HepG2 (cell line): ENCODE measurements around the gene UGT1A7. TPM values are rescaled to one million over a fixed set of nuclear protein-coding genes. Genes with fewer than 3 reads are reported as not detected.

Experiments used
- ATAC-seq: fragments of 200-7000 bp; cut with Tn5 transposase; 3 replicates; pipeline ENCODE4 v1.9.1; 2020; ENCODE audit warnings: mild to moderate bottlenecking, moderate library complexity
- BruUV-seq: library from RNA; stranded (reverse); fragments of 400-500 nt; replicated peaks from 2 replicates; lab custom pipeline; 2021; lab: Mats Ljungman, UMichigan
- CTCF ChIA-PET: fragments of 300-600 bp; formaldehyde crosslinking; extraction: SDS; loops from one replicate; lab custom pipeline; 2021; ENCODE audit warnings: low total read pairs, inconsistent platforms, low intra/inter-chr PET ratio; lab: Yijun Ruan, JAX
- POLR2A ChIA-PET: fragments of 350-600 bp; sonication (Branson Sonifier 250); formaldehyde crosslinking; loops from one replicate; lab custom pipeline; 2020; ENCODE audit warnings: antibody characterized with exemption, inconsistent platforms; lab: Yijun Ruan, JAX
- DNase-seq: peaks from one replicate; pipeline ENCODE4 v3.0.0-alpha.2; 2015; ENCODE audit warnings: low spot score
- FAIRE-seq: peaks from 3 replicates; lab custom pipeline; 2011; peaks lifted over from hg19 to GRCh38; lab: Jason Lieb, UNC
- H2AFZ ChIP-seq: one replicate; pipeline ENCODE4 v1.6.1; 2011; ENCODE audit warnings: low read length, inconsistent platforms
- H3K27ac ChIP-seq: fragments of 300-600 bp; 3 replicates; pipeline ENCODE4 v1.8.0; 2011; ENCODE audit warnings: mixed run types, mild to moderate bottlenecking, mixed read lengths, low read length, inconsistent platforms; ENCODE audit not compliant: insufficient read depth; ENCODE audit errors: extremely low read length
- H3K27me3 ChIP-seq, 2 experiments: fragments of 200-600 bp in 1 of 2; 2 replicates in 1 of 2; 3 replicates in 1 of 2; pipeline versions ENCODE4 v1.6.0 to v1.8.0; 2011; ENCODE audit warnings: low read length in 2 of 2, mild to moderate bottlenecking in 2 of 2, moderate library complexity in 2 of 2, inconsistent platforms in 1 of 2; ENCODE audit not compliant: insufficient read depth in 2 of 2, control insufficient read depth in 1 of 2
- H3K36me3 ChIP-seq, 2 experiments: fragments of 200-600 bp in 1 of 2; replicated peaks in 1 of 2; 2 replicates in 1 of 2; 3 replicates in 1 of 2; pipeline versions ENCODE4 v1.5.1 to v1.8.0; 2011; ENCODE audit warnings: low read length in 2 of 2, inconsistent platforms in 1 of 2; ENCODE audit not compliant: insufficient read depth in 2 of 2, control insufficient read depth in 1 of 2
- H3K4me1 ChIP-seq: 2 replicates; pipeline ENCODE4 v1.5.1; 2012; ENCODE audit warnings: low read length, inconsistent platforms; ENCODE audit not compliant: insufficient read depth
- H3K4me2 ChIP-seq: 2 replicates; pipeline ENCODE4 v1.6.0; 2011; ENCODE audit warnings: low read depth, low read length, inconsistent platforms
- H3K4me3 ChIP-seq, 3 experiments: fragments of 200-600 bp in 1 of 3; sonication (generic), shearing (Covaris generic) in 1 of 3; replicated peaks in 1 of 3; 2 replicates each; pipeline ENCODE4 v1.5.1; 2011 to 2016; ENCODE audit warnings: low read length in 3 of 3, inconsistent platforms in 2 of 3, low read depth in 2 of 3, mild to moderate bottlenecking in 2 of 3, control low read depth in 1 of 3, mixed read lengths in 1 of 3; ENCODE audit not compliant: insufficient read depth in 1 of 3
- H3K79me2 ChIP-seq: one replicate; pipeline ENCODE4 v1.6.1; 2011; ENCODE audit warnings: low read length, inconsistent platforms; ENCODE audit not compliant: insufficient read depth
- H3K9ac ChIP-seq: 2 replicates; pipeline ENCODE4 v1.6.0; 2011; ENCODE audit warnings: mild to moderate bottlenecking, low read depth, low read length, inconsistent platforms; ENCODE audit not compliant: insufficient read depth
- H3K9me3 ChIP-seq: 2 replicates; pipeline ENCODE4 v1.5.1; 2012; ENCODE audit warnings: mild to moderate bottlenecking, low read length
- H4K20me1 ChIP-seq: 2 replicates; pipeline ENCODE4 v1.6.0; 2011; ENCODE audit warnings: inconsistent platforms, mild to moderate bottlenecking, low read length, moderate library complexity; ENCODE audit not compliant: insufficient read depth
- CREM ChIP-seq, 2 experiments: sonication (generic) in 1 of 2; formaldehyde crosslinking in 1 of 2; IDR thresholded peaks; 2 replicates each; pipeline versions ENCODE4 v1.4.0 to v1.6.1; 2016 to 2020; ENCODE audit warnings: antibody characterized with exemption in 1 of 2, mild to moderate bottlenecking in 1 of 2, missing genetic modification reagents in 1 of 2
- ZBTB14 ChIP-seq: sonication (generic); formaldehyde crosslinking; IDR thresholded peaks from 2 replicates; pipeline ENCODE4 v1.4.0; 2020; ENCODE audit warnings: missing genetic modification reagents
- WGBS: methylation state at CpG from one replicate; pipeline ENCODE4 v1.1.6; 2017; ENCODE audit warnings: low lambda C conversion rate; 5-methylcytosine and 5-hydroxymethylcytosine counted together
- in situ Hi-C: cut with HindIII; loops from 2 replicates; pipeline ENCODE4 v1.10.0; 2017; ENCODE audit warnings: low pct_unique_long_range_greater_than_20kb; ENCODE audit not compliant: extremely low pct_ligation_motif_present
- intact Hi-C: fragments of 100-400 bp; cut with micrococcal nuclease; formaldehyde crosslinking; loops from one replicate; pipeline ENCODE4 v1.10.0; 2022; ENCODE audit not compliant: unreplicated experiment
- polyA plus RNA-seq, 8 experiments: library from polyadenylated mRNA; depleted of rRNA in 3 of 8; stranded (reverse) in 7 of 8; unstranded in 1 of 8; fragments of >200 nt; fragmentation: Illumina TruSeq in 4 of 8; extraction: Trizol in 4 of 8; gene quantifications; 2 replicates each; pipeline versions ENCODE4 v1.2.1 to v1.2.3, GENCODE V29; 2011 to 2016; ENCODE audit warnings: low read depth in 4 of 8, missing spikeins in 1 of 8, mixed read lengths in 1 of 8; ENCODE audit not compliant: insufficient read depth in 1 of 8
- total RNA-seq, 5 experiments: library from RNA; depleted of rRNA; stranded (reverse); fragments of >200 nt; fragmentation: Illumina TruSeq; extraction: Trizol; gene quantifications; 2 replicates each; pipeline ENCODE4 v1.2.3, GENCODE V29; 2016; ENCODE audit warnings: low read depth in 1 of 5

Gene UGT1A7
- total and polyA plus RNA-seq, 2 of the 13 experiments (the other 11 are each of a cell fraction or from before 2014, with no cell fraction given), result not detected

GRCh38 chr2:233801357-233802131 is 119.8 kb downstream of the UGT1A7 start (continued):
- no peak for TF ChIP-seq ZBTB14 (CRISPR knock-in tag)

GRCh38 chr2:233802132-233802815 is 120.6 kb downstream of the UGT1A7 start:
- no peak for DNase-seq
- Histone ChIP-seq H3K27me3 (peaks cover 0 to 48% of the 10 kb centered on the region in 2 experiments; a peak in 3 of 5 replicates), H3K36me3 (no peaks in the 10 kb centered on the region), H3K79me2 (no peaks in the 10 kb centered on the region)
- ATAC-seq, result no peak
- in situ Hi-C loops, result no loop called here
- FAIRE-seq, result no peak
- BruUV-seq, result no TSS peak
- no peak for TF ChIP-seq CREM (IDR thresholded peaks at IDR 0.05)
- TF ChIP-seq CREM (CRISPR knock-in tag; IDR thresholded peaks at IDR 0.05), result no peak
- TF ChIP-seq, all 625 proteins: peak for 0
- Histone ChIP-seq H3K27ac (no peak overlapping the region), H3K9me3 (no peaks in the 10 kb centered on the region), H3K9ac (no peak overlapping the region), H4K20me1 (no peaks in the 10 kb centered on the region), H3K4me2 (no peak overlapping the region), H3K4me1 (no peaks in the 10 kb centered on the region), H3K4me3 (no peak overlapping the region), H2AFZ (no peak overlapping the region)
- WGBS, result 0% methylated on average over 3 of the region's 3 CpGs
- ChIA-PET POLR2A (no interaction called here), CTCF (no interaction called here)
- intact Hi-C loops, result no loop called here
